ENCODE data around the gene TEKTIP1.

Gene TEKTIP1

DNA sequence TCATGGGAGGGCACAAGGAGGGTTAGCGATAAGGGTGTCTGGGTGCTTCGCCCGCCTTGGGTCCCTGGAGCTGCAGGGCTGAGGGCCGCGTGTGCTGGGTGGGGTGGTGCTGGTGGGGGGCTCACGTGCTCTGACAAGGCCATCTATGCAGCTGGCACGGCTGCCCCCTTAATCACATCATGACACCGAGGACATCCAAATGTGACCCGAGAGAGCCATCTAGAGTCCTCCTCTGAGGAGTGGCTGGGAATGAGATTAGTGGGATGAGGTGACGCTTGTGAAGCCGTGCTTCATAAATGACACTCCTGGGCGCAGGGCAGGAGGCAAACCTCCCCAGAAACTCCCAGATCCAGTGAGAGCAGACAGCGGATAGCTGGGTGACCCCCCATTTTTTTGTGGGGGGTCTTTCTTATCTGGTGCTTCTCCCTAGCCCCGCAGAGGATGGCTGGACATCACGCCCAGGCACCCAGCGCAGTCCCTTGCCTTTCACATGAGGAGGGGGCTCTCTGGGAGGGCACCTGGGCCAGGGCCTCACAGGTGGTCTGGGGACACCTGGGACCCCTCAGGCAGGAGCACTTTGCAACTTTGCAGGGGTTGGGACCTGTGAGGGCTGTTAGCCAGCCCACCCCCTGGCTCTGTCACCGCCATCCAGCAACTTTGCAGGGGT is 26.3 kb upstream of the TEKTIP1 start:
- no peak overlapping the region for H3K4me2 ChIP-seq (ENCODE audit: low read length)
- H4K20me1 ChIP-seq (ENCODE audit: insufficient read depth, low read length) = peaks cover 84% of the 10 kb centered on the region
- H3K9ac ChIP-seq (ENCODE audit: low read length) = no peak overlapping the region
- no peaks in the 10 kb centered on the region for H3K9me3 ChIP-seq (ENCODE audit: insufficient read depth, low read length)
- H3K27me3 ChIP-seq (ENCODE audit: low read depth, low read length) = no peaks in the 10 kb centered on the region
- no peak overlapping the region for H2AFZ ChIP-seq (ENCODE audit: low read depth, low read length)
- TF ChIP-seq, protein P1, sequence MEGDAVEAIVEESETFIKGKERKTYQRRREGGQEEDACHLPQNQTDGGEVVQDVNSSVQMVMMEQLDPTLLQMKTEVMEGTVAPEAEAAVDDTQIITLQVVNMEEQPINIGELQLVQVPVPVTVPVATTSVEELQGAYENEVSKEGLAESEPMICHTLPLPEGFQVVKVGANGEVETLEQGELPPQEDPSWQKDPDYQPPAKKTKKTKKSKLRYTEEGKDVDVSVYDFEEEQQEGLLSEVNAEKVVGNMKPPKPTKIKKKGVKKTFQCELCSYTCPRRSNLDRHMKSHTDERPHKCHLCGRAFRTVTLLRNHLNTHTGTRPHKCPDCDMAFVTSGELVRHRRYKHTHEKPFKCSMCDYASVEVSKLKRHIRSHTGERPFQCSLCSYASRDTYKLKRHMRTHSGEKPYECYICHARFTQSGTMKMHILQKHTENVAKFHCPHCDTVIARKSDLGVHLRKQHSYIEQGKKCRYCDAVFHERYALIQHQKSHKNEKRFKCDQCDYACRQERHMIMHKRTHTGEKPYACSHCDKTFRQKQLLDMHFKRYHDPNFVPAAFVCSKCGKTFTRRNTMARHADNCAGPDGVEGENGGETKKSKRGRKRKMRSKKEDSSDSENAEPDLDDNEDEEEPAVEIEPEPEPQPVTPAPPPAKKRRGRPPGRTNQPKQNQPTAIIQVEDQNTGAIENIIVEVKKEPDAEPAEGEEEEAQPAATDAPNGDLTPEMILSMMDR (IDR thresholded peaks at IDR 0.05; ENCODE audit: low read depth, low read length) = no peak
- H3K4me3 ChIP-seq (ENCODE audit: low read length) = no peak overlapping the region
- H3K4me1 ChIP-seq (ENCODE audit: low read length) = peaks cover 6% of the 10 kb centered on the region
- peaks cover 91% of the 10 kb centered on the region for H3K79me2 ChIP-seq (ENCODE audit: low read length)
- peaks cover 22% of the 10 kb centered on the region for H3K36me3 ChIP-seq (replicated peaks; ENCODE audit: low read depth, low read length)
- H3K27ac ChIP-seq (ENCODE audit: low read length) = no peak overlapping the region

DNA sequence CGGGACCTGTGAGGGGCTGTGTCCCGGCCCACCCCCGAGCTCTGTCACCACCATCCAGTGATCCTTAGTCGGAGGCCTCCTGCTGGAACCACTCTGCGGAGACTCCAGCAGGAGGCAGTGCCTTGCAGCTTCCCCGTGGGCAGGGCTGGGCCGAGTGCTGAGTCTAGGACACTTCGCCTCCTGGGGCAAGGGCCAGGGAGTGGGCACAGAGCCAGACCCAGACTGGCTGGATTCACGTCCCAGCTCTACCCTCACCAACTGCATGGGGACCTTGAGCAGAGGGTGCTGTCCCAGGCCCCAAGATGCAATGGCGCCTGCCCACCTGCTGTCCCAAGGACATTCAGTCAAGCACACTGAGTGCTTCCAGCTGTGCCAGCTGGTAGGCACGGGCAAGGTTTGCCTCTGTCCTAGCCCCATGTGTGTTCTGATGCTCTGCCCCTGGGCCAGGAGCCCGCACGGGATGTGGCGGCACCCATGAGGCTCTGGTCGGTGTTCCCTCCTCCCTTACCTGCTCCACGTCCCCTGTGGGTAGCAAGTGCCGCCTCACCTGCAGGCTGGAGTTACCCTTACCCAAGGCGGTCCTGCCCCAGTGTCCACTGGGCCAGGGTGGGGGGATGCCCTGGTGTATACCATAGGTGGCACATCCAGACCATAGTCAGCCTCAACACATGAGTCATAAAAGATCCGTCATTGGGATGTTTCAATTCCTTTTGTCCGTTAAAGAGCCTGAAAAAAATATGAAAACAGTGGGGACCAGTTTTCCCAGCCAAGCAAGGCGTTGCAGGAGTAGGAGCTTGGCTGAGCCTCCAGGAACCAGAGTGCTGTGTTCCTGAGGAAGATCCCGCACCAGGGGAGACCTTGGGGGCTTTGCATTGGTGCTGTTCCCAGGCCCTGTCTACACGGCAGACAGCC is 25.5 kb upstream of the TEKTIP1 start:
- peaks cover 4% of the 10 kb centered on the region; the same call in 1 of the 2 replicates for H3K4me1 ChIP-seq (ENCODE audit: low read length)
- no peak overlapping the region for H3K27ac ChIP-seq (ENCODE audit: low read length)
- H3K27me3 ChIP-seq (ENCODE audit: low read depth, low read length) = no peaks in the 10 kb centered on the region
- peaks cover 86% of the 10 kb centered on the region for H4K20me1 ChIP-seq (ENCODE audit: insufficient read depth, low read length)
- no peak overlapping the region for H3K4me2 ChIP-seq (ENCODE audit: low read length)
- H3K4me3 ChIP-seq (ENCODE audit: low read length) = no peak overlapping the region
- no peak for TF ChIP-seq EZH2phosphoT487 (IDR thresholded peaks at IDR 0.05; ENCODE audit: low read depth)
- TF ChIP-seq, protein P1 (IDR thresholded peaks at IDR 0.05; ENCODE audit: low read depth, low read length) = no peak
- H3K9me3 ChIP-seq (ENCODE audit: insufficient read depth, low read length) = no peaks in the 10 kb centered on the region
- H3K79me2 ChIP-seq (ENCODE audit: low read length) = peaks cover 88% of the 10 kb centered on the region
- no peak overlapping the region for H3K9ac ChIP-seq (ENCODE audit: low read length)
- H3K36me3 ChIP-seq (replicated peaks; ENCODE audit: low read depth, low read length) = peaks cover 18% of the 10 kb centered on the region
- no peak overlapping the region for H2AFZ ChIP-seq (ENCODE audit: low read depth, low read length)

DNA sequence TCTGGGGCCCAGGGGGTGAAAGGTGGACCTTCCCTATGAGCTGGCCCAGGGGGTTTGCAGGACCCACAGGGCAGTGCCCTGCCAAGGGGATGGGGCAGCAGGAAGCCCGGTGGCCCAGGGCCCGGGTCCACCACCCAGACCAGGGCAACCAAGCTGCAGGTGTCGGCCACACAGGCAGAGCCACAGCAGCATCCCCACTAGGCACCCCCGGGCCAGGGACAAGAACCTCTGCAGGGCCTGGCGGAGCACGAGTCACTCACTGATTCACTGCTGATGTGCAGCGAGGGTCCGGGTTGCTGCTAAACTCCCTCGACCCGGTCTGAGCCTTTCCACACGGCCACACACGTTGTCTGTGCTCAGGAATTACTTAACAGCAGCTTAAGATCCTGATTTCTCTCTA is 24.0 kb upstream of the TEKTIP1 start:
- Histone ChIP-seq H3K27me3 (ENCODE audit: low read depth, low read length) (no peaks in the 10 kb centered on the region), H3K9ac (ENCODE audit: low read length) (no peak overlapping the region), H3K27ac (ENCODE audit: low read length) (no peak overlapping the region), H3K4me1 (ENCODE audit: low read length) (peaks cover 4% of the 10 kb centered on the region; the same call in 1 of the 2 replicates), H2AFZ (ENCODE audit: low read depth, low read length) (no peak overlapping the region), H4K20me1 (ENCODE audit: insufficient read depth, low read length) (peaks cover 88% of the 10 kb centered on the region), H3K36me3 (replicated peaks; ENCODE audit: low read depth, low read length) (peaks cover 17% of the 10 kb centered on the region), H3K79me2 (ENCODE audit: low read length) (peaks cover 86% of the 10 kb centered on the region), H3K4me2 (ENCODE audit: low read length) (no peak overlapping the region), H3K4me3 (ENCODE audit: low read length) (no peak overlapping the region), H3K9me3 (ENCODE audit: insufficient read depth, low read length) (no peaks in the 10 kb centered on the region)
- no peak for TF ChIP-seq EZH2phosphoT487 (IDR thresholded peaks at IDR 0.05; ENCODE audit: low read depth)
- TF ChIP-seq, protein P1 (IDR thresholded peaks at IDR 0.05; ENCODE audit: low read depth, low read length) = no peak

DNA sequence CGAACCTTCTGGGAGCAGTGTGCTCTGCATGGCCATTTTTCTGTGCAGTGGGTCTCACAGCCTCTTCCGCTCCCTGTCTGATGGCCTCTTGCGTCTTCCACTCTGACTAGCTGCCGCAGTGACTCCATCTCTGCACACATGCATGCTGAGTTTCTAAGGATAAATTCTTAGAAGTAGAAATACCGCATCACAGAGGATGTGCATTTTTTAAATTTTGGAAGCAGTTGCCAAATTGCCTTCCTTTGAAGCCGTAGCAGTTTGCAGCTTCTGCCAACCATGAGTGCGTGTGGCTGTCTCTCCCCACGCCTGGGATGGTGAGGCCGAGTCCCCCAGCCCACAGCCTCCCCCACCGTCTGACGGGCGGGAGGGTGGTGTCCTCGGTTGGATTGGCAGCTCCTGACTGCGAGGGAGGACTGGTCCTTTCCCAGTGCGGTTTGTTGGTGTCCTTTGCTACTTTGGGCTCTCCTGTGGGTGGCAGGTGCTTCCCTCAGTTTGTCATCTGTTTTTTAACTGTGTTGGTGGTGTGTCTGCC is 23.0 kb upstream of the TEKTIP1 start:
- Histone ChIP-seq H2AFZ (ENCODE audit: low read depth, low read length) (no peak overlapping the region), H4K20me1 (ENCODE audit: insufficient read depth, low read length) (peaks cover 90% of the 10 kb centered on the region)

More for the DNA sequence above, 23.0 kb upstream of the TEKTIP1 start:
- no peak for TF ChIP-seq EZH2phosphoT487 (IDR thresholded peaks at IDR 0.05; ENCODE audit: low read depth)
- TF ChIP-seq, protein P1 (IDR thresholded peaks at IDR 0.05; ENCODE audit: low read depth, low read length) = no peak
- no peaks in the 10 kb centered on the region for H3K27me3 ChIP-seq (ENCODE audit: low read depth, low read length)
- peaks cover 14% of the 10 kb centered on the region for H3K36me3 ChIP-seq (replicated peaks; ENCODE audit: low read depth, low read length)
- H3K27ac ChIP-seq (ENCODE audit: low read length) = no peak overlapping the region
- peaks cover 86% of the 10 kb centered on the region for H3K79me2 ChIP-seq (ENCODE audit: low read length)
- no peak overlapping the region for H3K4me3 ChIP-seq (ENCODE audit: low read length)
- H3K9me3 ChIP-seq (ENCODE audit: insufficient read depth, low read length) = no peaks in the 10 kb centered on the region
- H3K4me1 ChIP-seq (ENCODE audit: low read length) = peaks cover 4% of the 10 kb centered on the region; the same call in 1 of the 2 replicates
- no peak overlapping the region for H3K4me2 ChIP-seq (ENCODE audit: low read length)
- no peak overlapping the region for H3K9ac ChIP-seq (ENCODE audit: low read length)
